ENCODE data around the gene SNX9.
A peak's percentile ranks its signal among the peaks of the same experiment; 100 is the strongest.

SNX9 gene

DNA sequence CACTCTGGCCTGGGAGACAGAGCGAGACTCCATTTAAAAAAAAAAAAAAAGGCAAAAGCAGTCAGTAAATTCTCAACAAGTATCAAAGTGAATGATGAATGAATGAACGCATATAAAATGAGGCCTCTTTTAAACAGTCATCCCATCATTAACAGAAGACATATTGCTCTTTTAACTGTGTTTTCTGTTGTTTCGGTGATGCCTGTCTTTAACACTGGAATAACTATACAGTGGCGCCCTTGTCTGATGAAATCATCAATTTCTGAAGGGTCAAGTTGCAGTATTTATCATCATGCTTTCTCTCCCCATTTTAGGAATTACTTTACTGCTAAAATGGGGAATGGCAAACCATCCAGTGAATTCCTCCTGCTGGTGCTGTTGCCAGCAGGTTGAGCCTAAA is 45.7 kb upstream of the SNX9 start:
- H3K14ac ChIP-seq (ENCODE audit: low read length in 2 of 2) = no peak overlapping the region
- no peak overlapping the region for H4K8ac ChIP-seq (ENCODE audit: low read length)
- no peak for DNase-seq
- H2BK5ac ChIP-seq (ENCODE audit: low read depth, low read length, poor library complexity, severe bottlenecking) = no peak overlapping the region
- H3K27ac ChIP-seq (ENCODE audit: low read length, poor library complexity, severe bottlenecking) = no peak overlapping the region
- H3K27me3 ChIP-seq (ENCODE audit: control insufficient read depth in 1 of 2, insufficient read depth in 1 of 2, low read length in 2 of 2) = no peaks in the 10 kb centered on the region
- H2AFZ ChIP-seq (ENCODE audit: low read depth, low read length) = no peak overlapping the region
- no peak overlapping the region for H3K4ac ChIP-seq (ENCODE audit: low read depth in 1 of 2, low read length in 2 of 2)
- H2BK12ac ChIP-seq (ENCODE audit: low read length in 2 of 2) = no peak overlapping the region
- H2BK120ac ChIP-seq (ENCODE audit: low read depth, low read length) = no peak overlapping the region
- WGBS = 100% methylated on average over 3 of the region's 4 CpGs
- no peak overlapping the region for H2AK5ac ChIP-seq (ENCODE audit: low read length, severe bottlenecking)
- H4K91ac ChIP-seq (ENCODE audit: low read length) = no peak overlapping the region
- no peak overlapping the region for H3K9ac ChIP-seq (ENCODE audit: low read length)
- H3K23ac ChIP-seq (ENCODE audit: low read length in 2 of 2) = no peak overlapping the region
- H2BK15ac ChIP-seq (ENCODE audit: low read depth, poor library complexity, severe bottlenecking) = no peak overlapping the region
- H3K79me1 ChIP-seq (replicated peaks; ENCODE audit: low read length, poor library complexity, severe bottlenecking) = no peaks in the 10 kb centered on the region
- H3K4me3 ChIP-seq (ENCODE audit: insufficient read depth in 1 of 2, low read depth in 1 of 2, low read length in 2 of 2) = no peak overlapping the region
- H3K9me3 ChIP-seq (ENCODE audit: control insufficient read depth, low read length) = no peaks in the 10 kb centered on the region
- H3K18ac ChIP-seq (ENCODE audit: low read depth in 1 of 2, low read length in 2 of 2) = no peak overlapping the region
- H3K4me1 ChIP-seq (ENCODE audit: control insufficient read depth, insufficient read depth, low read depth, low read length) = peaks cover 2% of the 10 kb centered on the region
- H3K4me2 ChIP-seq (ENCODE audit: low read length, poor library complexity, severe bottlenecking) = no peak overlapping the region
- H3K36me3 ChIP-seq (ENCODE audit: control insufficient read depth in 1 of 2, insufficient read depth in 2 of 2, low read depth in 1 of 2, low read length in 2 of 2) = peaks cover 0 to 6% of the 10 kb centered on the region in 2 experiments

DNA sequence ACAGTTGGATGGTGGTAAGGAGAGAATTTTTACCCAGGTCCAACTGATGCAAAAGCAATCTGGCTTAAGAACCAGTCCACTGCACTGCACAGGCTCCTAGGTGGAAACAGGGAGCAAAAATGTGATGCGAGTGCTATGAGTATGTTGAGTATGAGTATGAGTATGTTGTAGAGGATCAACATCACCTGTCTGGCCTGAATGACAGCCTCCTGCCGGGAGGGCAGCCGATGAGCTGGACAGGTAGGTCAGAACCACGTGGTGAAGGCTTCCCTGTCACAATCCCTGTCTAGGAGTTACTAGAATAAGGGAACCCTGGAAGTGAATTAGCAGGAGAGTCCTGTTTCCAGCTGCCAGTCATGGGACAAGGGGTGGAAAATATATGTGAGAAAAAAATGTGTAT is 44.3 kb upstream of the SNX9 start:
- no peak overlapping the region for H4K91ac ChIP-seq (ENCODE audit: low read length)
- H3K79me1 ChIP-seq (replicated peaks; ENCODE audit: low read length, poor library complexity, severe bottlenecking) = no peaks in the 10 kb centered on the region
- H3K36me3 ChIP-seq (ENCODE audit: control insufficient read depth in 1 of 2, insufficient read depth in 2 of 2, low read depth in 1 of 2, low read length in 2 of 2) = peaks cover 0 to 6% of the 10 kb centered on the region in 2 experiments
- H3K23ac ChIP-seq (ENCODE audit: low read length in 2 of 2) = no peak overlapping the region
- no peak overlapping the region for H3K4me3 ChIP-seq (ENCODE audit: insufficient read depth in 1 of 2, low read depth in 1 of 2, low read length in 2 of 2)
- DNase-seq = no peak
- H3K4ac ChIP-seq (ENCODE audit: low read depth in 1 of 2, low read length in 2 of 2) = no peak overlapping the region
- no peak overlapping the region for H2BK15ac ChIP-seq (ENCODE audit: low read depth, poor library complexity, severe bottlenecking)
- no peak overlapping the region for H2AFZ ChIP-seq (ENCODE audit: low read depth, low read length)
- peak overlapping the region in 1 of 2 experiments; percentile 33 for H2BK12ac ChIP-seq (ENCODE audit: low read length in 2 of 2)
- H3K27ac ChIP-seq (ENCODE audit: low read length, poor library complexity, severe bottlenecking) = no peak overlapping the region
- H3K9me3 ChIP-seq (ENCODE audit: control insufficient read depth, low read length) = no peaks in the 10 kb centered on the region
- no peak overlapping the region for H3K14ac ChIP-seq (ENCODE audit: low read length in 2 of 2)
- no peak overlapping the region for H3K9ac ChIP-seq (ENCODE audit: low read length)
- 89% methylated on average over 4 of the region's 4 CpGs for WGBS
- H3K18ac ChIP-seq (ENCODE audit: low read depth in 1 of 2, low read length in 2 of 2) = peak overlapping the region in 1 of 2 experiments; percentile 50
- no peaks in the 10 kb centered on the region for H3K27me3 ChIP-seq (ENCODE audit: control insufficient read depth in 1 of 2, insufficient read depth in 1 of 2, low read length in 2 of 2)
- H3K4me1 ChIP-seq (ENCODE audit: control insufficient read depth, insufficient read depth, low read depth, low read length) = no peaks in the 10 kb centered on the region
- H4K8ac ChIP-seq (ENCODE audit: low read length) = no peak overlapping the region
- no peak overlapping the region for H2BK120ac ChIP-seq (ENCODE audit: low read depth, low read length)
- no peak overlapping the region for H2BK5ac ChIP-seq (ENCODE audit: low read depth, low read length, poor library complexity, severe bottlenecking)
- H2AK5ac ChIP-seq (ENCODE audit: low read length, severe bottlenecking) = no peak overlapping the region
- H3K4me2 ChIP-seq (ENCODE audit: low read length, poor library complexity, severe bottlenecking) = no peak overlapping the region

DNA sequence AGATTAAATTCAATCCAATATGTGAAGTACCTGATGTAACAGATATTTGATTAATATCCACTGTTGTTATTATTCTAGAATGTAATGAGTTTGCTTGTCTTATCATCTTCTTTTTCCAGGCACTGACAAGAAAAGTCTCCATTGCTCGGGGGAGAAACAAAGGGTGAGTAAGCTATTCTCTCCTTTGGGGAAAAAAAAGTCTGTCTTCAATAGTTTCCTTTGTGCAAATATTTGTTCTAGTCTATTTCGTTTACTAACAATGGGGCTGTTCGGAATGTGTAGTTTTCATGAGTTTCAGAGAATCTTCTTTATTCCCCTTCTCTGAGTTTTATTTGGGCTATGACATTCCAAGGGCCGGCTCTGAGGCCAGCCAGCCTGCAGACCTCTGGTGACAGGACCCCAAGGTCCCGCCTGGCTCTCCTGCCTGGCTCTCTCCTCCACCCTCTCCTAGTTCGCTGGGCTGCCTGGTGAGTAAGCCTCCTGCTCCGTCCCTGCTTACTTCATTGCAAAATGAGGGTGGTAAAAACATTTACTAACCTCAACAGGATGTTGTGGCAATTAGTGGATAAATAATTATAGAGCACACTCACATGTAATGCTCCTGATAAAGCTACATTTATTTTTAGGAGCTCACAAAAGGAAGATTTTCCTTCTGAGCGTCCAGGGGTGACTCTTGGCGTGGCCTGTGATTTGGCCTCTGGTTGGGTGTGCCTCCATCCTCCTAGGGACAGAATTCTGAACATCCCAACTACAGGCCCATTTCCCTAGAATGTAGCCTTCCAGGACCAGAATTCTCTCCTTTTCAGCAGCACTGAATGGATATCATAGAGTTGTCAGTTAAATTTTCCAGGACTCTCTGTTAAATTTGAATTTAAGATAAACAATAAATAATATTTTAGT is 43.1 kb upstream of the SNX9 start:
- H2BK12ac ChIP-seq (ENCODE audit: low read length in 2 of 2) = no peak overlapping the region
- H2AFZ ChIP-seq (ENCODE audit: low read depth, low read length) = no peak overlapping the region
- H3K14ac ChIP-seq (ENCODE audit: low read length in 2 of 2) = no peak overlapping the region
- H3K18ac ChIP-seq (ENCODE audit: low read depth in 1 of 2, low read length in 2 of 2) = no peak overlapping the region
- no peak overlapping the region for H3K4me2 ChIP-seq (ENCODE audit: low read length, poor library complexity, severe bottlenecking)
- H2AK5ac ChIP-seq (ENCODE audit: low read length, severe bottlenecking) = no peak overlapping the region
- H3K79me1 ChIP-seq (replicated peaks; ENCODE audit: low read length, poor library complexity, severe bottlenecking) = no peaks in the 10 kb centered on the region
- no peak overlapping the region for H4K8ac ChIP-seq (ENCODE audit: low read length)
- peak overlapping the region; percentile 21 for H2BK120ac ChIP-seq (ENCODE audit: low read depth, low read length)
- no peak overlapping the region for H3K27ac ChIP-seq (ENCODE audit: low read length, poor library complexity, severe bottlenecking)
- no peaks in the 10 kb centered on the region for H3K27me3 ChIP-seq (ENCODE audit: control insufficient read depth in 1 of 2, insufficient read depth in 1 of 2, low read length in 2 of 2)
- H4K91ac ChIP-seq (ENCODE audit: low read length) = no peak overlapping the region
- H3K4ac ChIP-seq (ENCODE audit: low read depth in 1 of 2, low read length in 2 of 2) = no peak overlapping the region
- H3K4me1 ChIP-seq (ENCODE audit: control insufficient read depth, insufficient read depth, low read depth, low read length) = no peaks in the 10 kb centered on the region
- 58% methylated on average over 6 of the region's 9 CpGs for WGBS
- peaks cover 0 to 6% of the 10 kb centered on the region in 2 experiments for H3K36me3 ChIP-seq (ENCODE audit: control insufficient read depth in 1 of 2, insufficient read depth in 2 of 2, low read depth in 1 of 2, low read length in 2 of 2)
- no peak overlapping the region for H2BK5ac ChIP-seq (ENCODE audit: low read depth, low read length, poor library complexity, severe bottlenecking)
- peak overlapping the region; percentile 46 for H3K9ac ChIP-seq (ENCODE audit: low read length)
- no peaks in the 10 kb centered on the region for H3K9me3 ChIP-seq (ENCODE audit: control insufficient read depth, low read length)
- no peak overlapping the region for H2BK15ac ChIP-seq (ENCODE audit: low read depth, poor library complexity, severe bottlenecking)
- peak; percentile 86 for DNase-seq
- no peak overlapping the region for H3K4me3 ChIP-seq (ENCODE audit: insufficient read depth in 1 of 2, low read depth in 1 of 2, low read length in 2 of 2)
- no peak overlapping the region for H3K23ac ChIP-seq (ENCODE audit: low read length in 2 of 2)

DNA sequence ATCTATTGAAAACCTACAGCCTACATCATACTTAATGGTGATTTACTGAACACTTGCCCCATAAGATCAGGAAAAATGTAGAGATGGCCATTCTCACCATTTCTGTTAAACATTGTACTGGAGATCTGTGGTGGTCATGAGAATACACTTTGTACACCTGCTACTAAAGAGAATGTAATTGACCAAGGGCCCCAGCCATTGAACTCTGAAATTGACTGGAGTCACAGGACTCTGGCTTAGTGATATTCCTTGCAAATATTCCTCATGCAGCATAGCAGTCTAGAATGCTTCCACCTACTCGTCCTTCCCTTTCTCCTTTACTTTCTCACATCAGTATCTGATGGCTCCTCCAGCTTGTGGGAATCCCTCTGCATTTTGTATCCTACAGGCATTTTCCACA is 37.4 kb upstream of the SNX9 start:
- H3K23ac ChIP-seq (ENCODE audit: low read length in 2 of 2) = no peak overlapping the region
- H3K14ac ChIP-seq (ENCODE audit: low read length in 2 of 2) = no peak overlapping the region
- no peak overlapping the region for H3K27ac ChIP-seq (ENCODE audit: low read length, poor library complexity, severe bottlenecking)
- H3K4me1 ChIP-seq (ENCODE audit: control insufficient read depth, insufficient read depth, low read depth, low read length) = peaks cover 1% of the 10 kb centered on the region
- H2AFZ ChIP-seq (ENCODE audit: low read depth, low read length) = no peak overlapping the region
- no peak overlapping the region for H3K4ac ChIP-seq (ENCODE audit: low read depth in 1 of 2, low read length in 2 of 2)
- no peak overlapping the region for H3K18ac ChIP-seq (ENCODE audit: low read depth in 1 of 2, low read length in 2 of 2)
- H2AK5ac ChIP-seq (ENCODE audit: low read length, severe bottlenecking) = no peak overlapping the region
- H4K91ac ChIP-seq (ENCODE audit: low read length) = no peak overlapping the region
- no peak overlapping the region for H2BK5ac ChIP-seq (ENCODE audit: low read depth, low read length, poor library complexity, severe bottlenecking)
- H2BK120ac ChIP-seq (ENCODE audit: low read depth, low read length) = no peak overlapping the region
- no peak overlapping the region for H2BK12ac ChIP-seq (ENCODE audit: low read length in 2 of 2)
- no peaks in the 10 kb centered on the region for H3K79me1 ChIP-seq (replicated peaks; ENCODE audit: low read length, poor library complexity, severe bottlenecking)
- no peak for DNase-seq
- no peak overlapping the region for H4K8ac ChIP-seq (ENCODE audit: low read length)
- no peaks in the 10 kb centered on the region for H3K27me3 ChIP-seq (ENCODE audit: control insufficient read depth in 1 of 2, insufficient read depth in 1 of 2, low read length in 2 of 2)
- no peak overlapping the region for H3K4me3 ChIP-seq (ENCODE audit: insufficient read depth in 1 of 2, low read depth in 1 of 2, low read length in 2 of 2)
- H3K4me2 ChIP-seq (ENCODE audit: low read length, poor library complexity, severe bottlenecking) = no peak overlapping the region
- no peak overlapping the region for H2BK15ac ChIP-seq (ENCODE audit: low read depth, poor library complexity, severe bottlenecking)
- no peak overlapping the region for H3K9ac ChIP-seq (ENCODE audit: low read length)
- no peaks in the 10 kb centered on the region for H3K9me3 ChIP-seq (ENCODE audit: control insufficient read depth, low read length)
- 86% methylated on average over 1 of the region's 1 CpG for WGBS
- H3K36me3 ChIP-seq (ENCODE audit: control insufficient read depth in 1 of 2, insufficient read depth in 2 of 2, low read depth in 1 of 2, low read length in 2 of 2) = peaks cover 0 to 11% of the 10 kb centered on the region in 2 experiments
